HG02970 (cell line): ENCODE measurements around the gene WNT2B.
"Not testable (repeated sequence)": the region's sequence is repeated elsewhere in the genome, so short reads cannot be mapped to it uniquely, and the experiment has no call there.

Source experiments
- ATAC-seq: cut with Tn5 transposase; IDR thresholded peaks from one replicate; pipeline ENCODE4 v1.9.1; 2021; ENCODE audit warnings: mild to moderate bottlenecking, moderate library complexity, moderate number of reproducible peaks; ENCODE audit not compliant: unreplicated experiment, low FRiP score

The WNT2B gene

GRCh38 chr1:112508278-112509004 is at the start of gene WNT2B:
TSS of gene WNT2B (plus strand) at chr1:112508965. CDS start at chr1:112509263, 298 bp downstream.
- ATAC-seq, result no peak

- no peak for ATAC-seq
These were observed 48.1 kb upstream of the WNT2B start for GRCh38 chr1:112460615-112461014.

GRCh38 chr1:112461200-112461871 is 47.4 kb upstream of the WNT2B start:
- ATAC-seq, result no peak

GRCh38 chr1:112462953-112463279 is 45.8 kb upstream of the WNT2B start:
- ATAC-seq, result no peak

- no peak for ATAC-seq
These were observed 44.3 kb upstream of the WNT2B start for GRCh38 chr1:112464501-112464900.

GRCh38 chr1:112465122-112465521 is 43.6 kb upstream of the WNT2B start:
- ATAC-seq, result no peak

GRCh38 chr1:112466078-112466660 is 42.6 kb upstream of the WNT2B start:
- ATAC-seq, result peak; percentile 78

GRCh38 chr1:112470324-112470723 is 38.4 kb upstream of the WNT2B start:
- ATAC-seq, result not testable (repeated sequence)

- no peak for ATAC-seq
These were observed 37.8 kb upstream of the WNT2B start for GRCh38 chr1:112470966-112471365.

GRCh38 chr1:112472142-112472541 is 36.6 kb upstream of the WNT2B start:
- no peak for ATAC-seq

- no peak for ATAC-seq
These were observed 31.2 kb upstream of the WNT2B start for GRCh38 chr1:112477550-112477949.

GRCh38 chr1:112478314-112478713 is 30.5 kb upstream of the WNT2B start:
- no peak for ATAC-seq

GRCh38 chr1:112486063-112486462 is 22.7 kb upstream of the WNT2B start:
- ATAC-seq, result not testable (repeated sequence)

GRCh38 chr1:112487686-112488085 is 21.1 kb upstream of the WNT2B start:
- not testable (repeated sequence) for ATAC-seq

- ATAC-seq, result no peak
These were observed 20.6 kb upstream of the WNT2B start for GRCh38 chr1:112488141-112488540.

- no peak for ATAC-seq
These were observed 16.7 kb upstream of the WNT2B start for GRCh38 chr1:112492076-112492475.

GRCh38 chr1:112493351-112493750 is 15.4 kb upstream of the WNT2B start:
- ATAC-seq, result no peak

- no peak for ATAC-seq
These were observed 12.5 kb upstream of the WNT2B start for GRCh38 chr1:112496290-112496689.

GRCh38 chr1:112501810-112502641 is 6.7 kb upstream of the WNT2B start:
- no peak for ATAC-seq

GRCh38 chr1:112502826-112503225 is 5.9 kb upstream of the WNT2B start:
- ATAC-seq, result no peak
